ENCODE data around the gene DNAJC9. TPM values are rescaled to one million over a fixed set of nuclear protein-coding genes. Genes with fewer than 3 reads are reported as not detected.
A peak's percentile ranks its signal among the peaks of the same experiment; 100 is the strongest.
"Not testable (repeated sequence)": the region's sequence is repeated elsewhere in the genome, so short reads cannot be mapped to it uniquely, and the experiment has no call there.

Gene DNAJC9
- polyA plus RNA-seq, 2 of the 4 experiments (the other 2 are of a cell fraction): 45.6 to 56.3 TPM

- Histone ChIP-seq H3K4me2 (peak overlapping the region; percentile 71; the same call in 2 of the 3 replicates), H3K27ac (peak overlapping the region; percentile 85 to 92), H3K9me3 (peaks cover 4% of the 10 kb centered on the region; the same call in 1 of the 3 replicates), H3K4me1 (peaks cover 31% of the 10 kb centered on the region), H3K4me3 (no peak overlapping the region)
- TF ChIP-seq NPAS2 (CRISPR knock-in tag; IDR thresholded peaks at IDR 0.05; ENCODE audit: borderline replicate concordance) (no peak), ZC3H11A (IDR thresholded peaks at IDR 0.05) (no peak), HOXB5 (CRISPR knock-in tag; IDR thresholded peaks at IDR 0.05) (no peak), JUN (IDR thresholded peaks at IDR 0.05) (no peak), EHMT2 (IDR thresholded peaks at IDR 0.05; ENCODE audit: low read depth) (no peak), RNF2 (IDR thresholded peaks at IDR 0.05; ENCODE audit: borderline replicate concordance, low read depth) (no peak), JUNB (IDR thresholded peaks at IDR 0.05) (no peak)
- 84% methylated on average over 9 of the region's 9 CpGs for WGBS (ENCODE audit: missing lambda C conversion rate)
- ATAC-seq (no peak), DNase-seq (ENCODE audit: low read depth in 1 of 2, low spot score in 1 of 2) (no peak), FAIRE-seq (no peak)
- ChIA-PET CTCF (interaction anchor here (1.2 to 1.5 kb wide), 2 partner anchors 10 to 11 kb away, joined by 3 read pairs; no protein-coding TSS in a partner anchor), POLR2A (interaction anchor here (0.6 to 1.8 kb wide), 2 partner anchors 9 to 73 kb away, joined by 3 to 11 read pairs; partner anchors contain the start of gene MRPS16)
Measured at GRCh38 chr10:73261362-73261995, 14.4 kb upstream of the DNAJC9 start.

DNA sequence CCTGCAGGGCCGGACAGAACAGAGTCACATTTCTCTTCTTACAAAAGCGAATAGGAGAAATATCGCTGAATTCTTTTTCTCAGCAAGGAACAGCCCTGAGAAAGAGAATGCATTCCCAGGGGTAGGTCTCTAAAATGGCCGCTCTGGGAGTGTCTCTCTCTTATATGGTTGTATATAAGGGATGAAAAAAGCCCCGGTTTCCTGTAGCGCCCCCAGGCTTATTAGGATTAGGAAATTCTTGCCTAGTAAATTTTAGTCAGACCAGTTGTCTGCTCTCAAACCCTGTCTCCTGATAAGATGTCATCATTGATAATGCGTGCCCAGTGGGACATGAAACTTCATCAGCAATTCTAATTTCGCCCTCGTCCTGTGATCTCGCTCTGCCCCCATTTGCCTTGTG, 11.6 kb upstream of the DNAJC9 start:
- POLR2A ChIA-PET; H3K4me3 ChIP-seq; FAIRE-seq; H3K4me2 ChIP-seq; H3K27ac ChIP-seq; DNase-seq (ENCODE audit: low read depth in 1 of 2, low spot score in 1 of 2); H3K9me3 ChIP-seq; ATAC-seq; CTCF ChIA-PET: not testable (repeated sequence)
- 86% methylated on average over 10 of the region's 10 CpGs for WGBS (ENCODE audit: missing lambda C conversion rate)
- peaks cover 27% of the 10 kb centered on the region for H3K4me1 ChIP-seq

DNA sequence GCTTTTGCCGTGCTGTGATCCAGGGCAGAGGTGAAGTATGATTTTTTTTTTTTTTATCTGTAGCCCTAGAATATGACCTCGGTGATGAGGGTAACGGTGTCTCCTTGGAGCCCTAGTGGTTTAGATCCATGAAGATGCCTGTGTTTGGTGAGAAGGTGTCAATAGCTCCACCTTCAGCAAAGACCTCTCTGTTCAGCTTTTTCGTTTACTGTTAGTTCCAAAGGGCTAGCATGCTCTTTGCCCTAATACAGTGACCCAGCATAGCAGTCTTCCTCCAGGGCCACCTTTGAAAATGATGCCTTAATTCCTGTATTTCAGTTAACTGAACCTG, 6.1 kb upstream of the DNAJC9 start:
- H3K4me3 ChIP-seq: peak overlapping the region; percentile 94
- TF ChIP-seq ZNF302 (CRISPR knock-in tag; IDR thresholded peaks at IDR 0.05): no peak
- no peak for TF ChIP-seq ESRRA (IDR thresholded peaks at IDR 0.05; ENCODE audit: borderline replicate concordance, low read length)
- TF ChIP-seq MYC (IDR thresholded peaks at IDR 0.05; ENCODE audit: borderline replicate concordance, low read length): no peak
- no peak for TF ChIP-seq GATA3 (IDR thresholded peaks at IDR 0.05; ENCODE audit: borderline replicate concordance)
- no peak for TF ChIP-seq ZC3H11A (IDR thresholded peaks at IDR 0.05)
- TF ChIP-seq RCOR1 (IDR thresholded peaks at IDR 0.05; ENCODE audit: low read depth, low read length): no peak
- no peak for TF ChIP-seq FOSL2 (IDR thresholded peaks at IDR 0.05)
- no peak for TF ChIP-seq FOSL2 (CRISPR knock-in tag; IDR thresholded peaks at IDR 0.05)
- TF ChIP-seq RNF2 (IDR thresholded peaks at IDR 0.05; ENCODE audit: borderline replicate concordance, low read depth): no peak
- TF ChIP-seq RARB (CRISPR knock-in tag; IDR thresholded peaks at IDR 0.05): no peak
- no peak for TF ChIP-seq JUNB (IDR thresholded peaks at IDR 0.05)
- TF ChIP-seq, protein P1, sequence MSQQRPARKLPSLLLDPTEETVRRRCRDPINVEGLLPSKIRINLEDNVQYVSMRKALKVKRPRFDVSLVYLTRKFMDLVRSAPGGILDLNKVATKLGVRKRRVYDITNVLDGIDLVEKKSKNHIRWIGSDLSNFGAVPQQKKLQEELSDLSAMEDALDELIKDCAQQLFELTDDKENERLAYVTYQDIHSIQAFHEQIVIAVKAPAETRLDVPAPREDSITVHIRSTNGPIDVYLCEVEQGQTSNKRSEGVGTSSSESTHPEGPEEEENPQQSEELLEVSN (IDR thresholded peaks at IDR 0.05; ENCODE audit: borderline replicate concordance, low read depth): no peak
- TF ChIP-seq, protein P2, sequence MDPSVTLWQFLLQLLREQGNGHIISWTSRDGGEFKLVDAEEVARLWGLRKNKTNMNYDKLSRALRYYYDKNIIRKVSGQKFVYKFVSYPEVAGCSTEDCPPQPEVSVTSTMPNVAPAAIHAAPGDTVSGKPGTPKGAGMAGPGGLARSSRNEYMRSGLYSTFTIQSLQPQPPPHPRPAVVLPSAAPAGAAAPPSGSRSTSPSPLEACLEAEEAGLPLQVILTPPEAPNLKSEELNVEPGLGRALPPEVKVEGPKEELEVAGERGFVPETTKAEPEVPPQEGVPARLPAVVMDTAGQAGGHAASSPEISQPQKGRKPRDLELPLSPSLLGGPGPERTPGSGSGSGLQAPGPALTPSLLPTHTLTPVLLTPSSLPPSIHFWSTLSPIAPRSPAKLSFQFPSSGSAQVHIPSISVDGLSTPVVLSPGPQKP (IDR thresholded peaks at IDR 0.05; ENCODE audit: low read depth, low read length): no peak
- TF ChIP-seq BHLHE40 (IDR thresholded peaks at IDR 0.05; ENCODE audit: low read depth, low read length): no peak
- no peak; the same call in 2 of the 3 replicates for TF ChIP-seq CTCF (IDR thresholded peaks at IDR 0.05)
- TF ChIP-seq HMGXB4 (CRISPR knock-in tag; IDR thresholded peaks at IDR 0.05; ENCODE audit: borderline replicate concordance): no peak
- TF ChIP-seq KDM5A (IDR thresholded peaks at IDR 0.05): no peak
- TF ChIP-seq KDM1A (IDR thresholded peaks at IDR 0.05; ENCODE audit: low read depth): no peak
- TF ChIP-seq, protein P3, sequence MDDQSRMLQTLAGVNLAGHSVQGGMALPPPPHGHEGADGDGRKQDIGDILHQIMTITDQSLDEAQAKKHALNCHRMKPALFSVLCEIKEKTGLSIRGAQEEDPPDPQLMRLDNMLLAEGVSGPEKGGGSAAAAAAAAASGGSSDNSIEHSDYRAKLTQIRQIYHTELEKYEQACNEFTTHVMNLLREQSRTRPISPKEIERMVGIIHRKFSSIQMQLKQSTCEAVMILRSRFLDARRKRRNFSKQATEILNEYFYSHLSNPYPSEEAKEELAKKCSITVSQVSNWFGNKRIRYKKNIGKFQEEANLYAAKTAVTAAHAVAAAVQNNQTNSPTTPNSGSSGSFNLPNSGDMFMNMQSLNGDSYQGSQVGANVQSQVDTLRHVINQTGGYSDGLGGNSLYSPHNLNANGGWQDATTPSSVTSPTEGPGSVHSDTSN (IDR thresholded peaks at IDR 0.05): no peak
- no peak for TF ChIP-seq CBX8 (IDR thresholded peaks at IDR 0.05)
- TF ChIP-seq NPAS2 (CRISPR knock-in tag; IDR thresholded peaks at IDR 0.05; ENCODE audit: borderline replicate concordance): no peak
- POLR2A ChIA-PET: interaction anchor here (0.7 to 2.3 kb wide), 6 partner anchors 9 to 577 kb away, joined by 4 to 11 read pairs (median 6); partner anchors contain the start of genes ANXA7 and CFAP70
- ATAC-seq (peak; percentile 44 to 53; a peak in 4 of 6 replicates), DNase-seq (ENCODE audit: low read depth in 1 of 2, low spot score in 1 of 2) (peak; percentile 42 to 45), FAIRE-seq (no peak)
- no peaks in the 10 kb centered on the region for H3K9me3 ChIP-seq
- H3K4me2 ChIP-seq: peak overlapping the region; percentile 84
- peak overlapping the region; percentile 94 to 95 for H3K27ac ChIP-seq
- CTCF ChIA-PET: interaction anchor here (0.7 to 1.6 kb wide), 6 partner anchors 10 to 87 kb away, joined by 3 to 6 read pairs (median 4); no protein-coding TSS in a partner anchor
- H3K4me1 ChIP-seq: peaks cover 21% of the 10 kb centered on the region
- 0% methylated on average over 4 of the region's 4 CpGs for WGBS (ENCODE audit: missing lambda C conversion rate)

Measured in A549 (cell line).